ENCODE data around the gene ELAVL3. TPM values are rescaled to one million over a fixed set of nuclear protein-coding genes. Genes with fewer than 3 reads are reported as not detected.

The ELAVL3 gene
- total and polyA plus RNA-seq, 4 donors: 0.15 to 0.34 TPM; not detected in 2

GRCh38 chr19:11451871-11452619, 28.8 kb downstream of the ELAVL3 start:
- Histone ChIP-seq H3K9me3 (ENCODE audit: control insufficient read depth in 4 of 4, insufficient read depth in 3 of 4, low read length in 3 of 4) (no peaks in the 10 kb centered on the region), H3K4me3 (no peak overlapping the region), H3K36me3 (ENCODE audit: control insufficient read depth in 4 of 4, insufficient read depth in 4 of 4, low read length in 4 of 4) (peaks cover under 1 to 32% (median 6%) of the 10 kb centered on the region in 4 donors), H3K9ac (ENCODE audit: insufficient read depth in 1 of 2, low read length in 2 of 2) (peak overlapping the region in 1 of 2 donors; percentile 67), H3K4me1 (ENCODE audit: control insufficient read depth in 5 of 5, insufficient read depth in 5 of 5, low read length in 5 of 5) (peaks cover 0 to 14% (median 0%) of the 10 kb centered on the region in 5 donors), H3K27ac (ENCODE audit: low read depth in 1 of 2, low read length in 1 of 2) (no peak overlapping the region), H3K27me3 (ENCODE audit: control insufficient read depth in 3 of 3, insufficient read depth in 3 of 3, low read length in 2 of 3) (no peaks in the 10 kb centered on the region)
- ATAC-seq (ENCODE audit: insufficient read depth, low FRiP score): no peak
- 41 to 53% methylated on average over 25 of the region's 25 CpGs for WGBS, 2 donors
- peak; percentile 56 to 84 (median 67) for DNase-seq
- TF ChIP-seq CTCF (IDR thresholded peaks at IDR 0.05; ENCODE audit: control extremely low read depth, extremely low read depth): no peak

- Histone ChIP-seq H3K4me3 (no peak overlapping the region), H3K4me1 (ENCODE audit: control insufficient read depth in 5 of 5, insufficient read depth in 5 of 5, low read length in 5 of 5) (peaks cover 0 to 14% (median 0%) of the 10 kb centered on the region in 5 donors), H3K9ac (ENCODE audit: insufficient read depth in 1 of 2, low read length in 2 of 2) (no peak overlapping the region), H3K9me3 (ENCODE audit: control insufficient read depth in 4 of 4, insufficient read depth in 3 of 4, low read length in 3 of 4) (no peaks in the 10 kb centered on the region), H3K27me3 (ENCODE audit: control insufficient read depth in 3 of 3, insufficient read depth in 3 of 3, low read length in 2 of 3) (no peaks in the 10 kb centered on the region), H3K27ac (ENCODE audit: low read depth in 1 of 2, low read length in 1 of 2) (no peak overlapping the region), H3K36me3 (ENCODE audit: control insufficient read depth in 4 of 4, insufficient read depth in 4 of 4, low read length in 4 of 4) (peaks cover 3 to 38% (median 6%) of the 10 kb centered on the region in 4 donors)
- 55 to 64% methylated on average over 13 of the region's 13 CpGs for WGBS, 2 donors
- DNase-seq: peak in 2 of 3 donors; percentile 28 to 33
- ATAC-seq (ENCODE audit: insufficient read depth, low FRiP score): no peak
- no peak for TF ChIP-seq CTCF (IDR thresholded peaks at IDR 0.05; ENCODE audit: control extremely low read depth, extremely low read depth)
Measured at GRCh38 chr19:11451327-11451870, 29.4 kb downstream of the ELAVL3 start.

GRCh38 chr19:11450570-11451326, 30.1 kb downstream of the ELAVL3 start:
- peaks cover 3 to 44% (median 6%) of the 10 kb centered on the region in 4 donors for H3K36me3 ChIP-seq (ENCODE audit: control insufficient read depth in 4 of 4, insufficient read depth in 4 of 4, low read length in 4 of 4)

More at GRCh38 chr19:11450570-11451326, 30.1 kb downstream of the ELAVL3 start:
- ATAC-seq (ENCODE audit: insufficient read depth, low FRiP score) (no peak), DNase-seq (no peak)
- Histone ChIP-seq H3K9me3 (ENCODE audit: control insufficient read depth in 4 of 4, insufficient read depth in 3 of 4, low read length in 3 of 4) (no peaks in the 10 kb centered on the region), H3K27me3 (ENCODE audit: control insufficient read depth in 3 of 3, insufficient read depth in 3 of 3, low read length in 2 of 3) (no peaks in the 10 kb centered on the region), H3K4me1 (ENCODE audit: control insufficient read depth in 5 of 5, insufficient read depth in 5 of 5, low read length in 5 of 5) (peaks cover 0 to 14% (median 0%) of the 10 kb centered on the region in 5 donors), H3K4me3 (no peak overlapping the region), H3K9ac (ENCODE audit: insufficient read depth in 1 of 2, low read length in 2 of 2) (no peak overlapping the region), H3K27ac (ENCODE audit: low read depth in 1 of 2, low read length in 1 of 2) (no peak overlapping the region)
- no peak for TF ChIP-seq CTCF (IDR thresholded peaks at IDR 0.05; ENCODE audit: control extremely low read depth, extremely low read depth)
- WGBS, 2 donors: 91 to 96% methylated on average over 21 of the region's 21 CpGs

Data from lung (tissue), 12 donors.